Neuronal stem cell (in vitro differentiated cells): ENCODE measurements around the gene CCDC32.
"Not testable (repeated sequence)": the region's sequence is repeated elsewhere in the genome, so short reads cannot be mapped to it uniquely, and the experiment has no call there.

ENCODE experiments used
- DNase-seq: peaks from one replicate; pipeline ENCODE4 v3.0.0-alpha.2; 2013; ENCODE audit warnings: low spot score
- H2AFZ ChIP-seq: one replicate; pipeline ENCODE4 v1.6.1; 2013; ENCODE audit warnings: mild to moderate bottlenecking, low read length, inconsistent platforms
- H2AK5ac ChIP-seq: 2 replicates; pipeline ENCODE4 v1.6.1; 2013; ENCODE audit warnings: low read depth, mild to moderate bottlenecking, inconsistent platforms, low read length, moderate library complexity, mixed read lengths
- H2BK120ac ChIP-seq: 2 replicates; pipeline ENCODE4 v1.6.1; 2013; ENCODE audit warnings: low read depth, mild to moderate bottlenecking, inconsistent platforms, low read length, moderate library complexity, mixed read lengths
- H2BK12ac ChIP-seq: one replicate; pipeline ENCODE4 v1.6.1; 2013; ENCODE audit warnings: low read length, inconsistent platforms
- H2BK15ac ChIP-seq: 2 replicates; pipeline ENCODE4 v1.6.1; 2013; ENCODE audit warnings: mild to moderate bottlenecking, low read length, inconsistent platforms, mixed read lengths
- H2BK5ac ChIP-seq: one replicate; pipeline ENCODE4 v1.6.1; 2013; ENCODE audit warnings: inconsistent platforms, mild to moderate bottlenecking, low read length, moderate library complexity
- H3K14ac ChIP-seq: one replicate; pipeline ENCODE4 v1.6.1; 2013; ENCODE audit warnings: low read length, inconsistent platforms
- H3K18ac ChIP-seq: 2 replicates; pipeline ENCODE4 v1.6.1; 2013; ENCODE audit warnings: low read length, inconsistent platforms
- H3K23ac ChIP-seq: 2 replicates; pipeline ENCODE4 v1.6.1; 2013; ENCODE audit warnings: low read depth, mild to moderate bottlenecking, mixed read lengths, low read length, inconsistent platforms; ENCODE audit not compliant: poor library complexity
- H3K27ac ChIP-seq: replicated peaks from 3 replicates; pipeline ENCODE4 v1.5.1; 2013; ENCODE audit warnings: low read length, inconsistent platforms
- H3K27me3 ChIP-seq, 3 experiments: 2 replicates each; pipeline ENCODE4 v1.6.1; 2013; ENCODE audit warnings: low read length in 3 of 3, mild to moderate bottlenecking in 2 of 3, inconsistent platforms in 1 of 3, low read depth in 1 of 3, mixed read lengths in 1 of 3, moderate library complexity in 1 of 3; ENCODE audit not compliant: control insufficient read depth in 3 of 3, insufficient read depth in 3 of 3
- H3K36me3 ChIP-seq, 2 donors: replicated peaks in 1 of 2; 2 replicates each; pipeline ENCODE4 v1.6.1; 2013; ENCODE audit warnings: low read length in 2 of 2; ENCODE audit not compliant: control insufficient read depth in 2 of 2, insufficient read depth in 2 of 2
- H3K4ac ChIP-seq: 2 replicates; pipeline ENCODE4 v1.6.1; 2013; ENCODE audit warnings: inconsistent platforms, mild to moderate bottlenecking, low read length, moderate library complexity
- H3K4me1 ChIP-seq, 2 donors: 1 replicate in 1 of 2; 2 replicates in 1 of 2; pipeline ENCODE4 v1.6.1; 2013; ENCODE audit warnings: low read length in 2 of 2, low read depth in 1 of 2; ENCODE audit not compliant: control insufficient read depth in 2 of 2, insufficient read depth in 1 of 2
- H3K4me2 ChIP-seq: one replicate; pipeline ENCODE4 v1.6.1; 2013; ENCODE audit warnings: mild to moderate bottlenecking, low read length, inconsistent platforms; ENCODE audit not compliant: insufficient read depth, poor library complexity, severe bottlenecking
- H3K4me3 ChIP-seq, 2 donors: 2 replicates each; pipeline ENCODE4 v1.5.1; 2013; ENCODE audit warnings: low read length in 2 of 2, mild to moderate bottlenecking in 2 of 2, inconsistent platforms in 1 of 2, moderate library complexity in 1 of 2
- H3K79me1 ChIP-seq: one replicate; pipeline ENCODE4 v1.6.1; 2013; ENCODE audit warnings: low read depth, mild to moderate bottlenecking, inconsistent platforms, low read length, moderate library complexity
- H3K9ac ChIP-seq: one replicate; pipeline ENCODE4 v1.6.1; 2013; ENCODE audit warnings: mild to moderate bottlenecking, low read depth, low read length, inconsistent platforms; ENCODE audit not compliant: poor library complexity
- H3K9me3 ChIP-seq, 2 donors: replicated peaks in 1 of 2; 2 replicates each; pipeline versions ENCODE3 to v1.6.1; 2013; ENCODE audit warnings: low read length in 2 of 2, mild to moderate bottlenecking in 2 of 2, inconsistent platforms in 1 of 2, low read depth in 1 of 2, mixed read lengths in 1 of 2, moderate library complexity in 1 of 2; ENCODE audit not compliant: control insufficient read depth in 2 of 2, insufficient read depth in 1 of 2
- H4K8ac ChIP-seq: one replicate; pipeline ENCODE4 v1.6.1; 2013; ENCODE audit warnings: low read depth, mild to moderate bottlenecking, inconsistent platforms, low read length, moderate library complexity
- H4K91ac ChIP-seq: one replicate; pipeline ENCODE4 v1.6.1; 2013; ENCODE audit warnings: low read length, low read depth, mild to moderate bottlenecking, inconsistent platforms; ENCODE audit not compliant: poor library complexity
- WGBS, 2 donors: extraction: QIAGEN DNeasy Blood & Tissue Kit; methylation state at CpG; one replicate each; pipeline ENCODE4 v1.1.7; 2013; ENCODE audit warnings: missing lambda C conversion rate in 2 of 2, mixed read lengths in 1 of 2; ENCODE audit not compliant: insufficient read length in 2 of 2, insufficient replicate concordance in 1 of 2; ENCODE audit errors: extremely low coverage in 2 of 2; 5-methylcytosine and 5-hydroxymethylcytosine counted together

CCDC32 gene

GRCh38 chr15:40581796-40582195 lies 17.0 kb upstream of the CCDC32 start:
- not testable (repeated sequence) for H3K36me3 ChIP-seq, DNase-seq
- no CpG with 5 or more reads among the region's 2 CpGs for WGBS, 2 donors

GRCh38 chr15:40578892-40579291 lies 14.1 kb upstream of the CCDC32 start:
- Histone ChIP-seq H3K27ac (no peak overlapping the region), H4K8ac (no peak overlapping the region), H3K9ac (no peak overlapping the region), H3K14ac (no peak overlapping the region), H3K18ac (no peak overlapping the region), H3K4me3 (no peak overlapping the region), H3K36me3 (peaks cover 3 to 18% of the 10 kb centered on the region in 2 donors), H2BK5ac (no peak overlapping the region), H3K27me3 (no peaks in the 10 kb centered on the region), H3K9me3 (no peaks in the 10 kb centered on the region), H3K23ac (no peak overlapping the region), H3K79me1 (no peaks in the 10 kb centered on the region), H2AFZ (no peak overlapping the region), H2BK120ac (no peak overlapping the region), H2AK5ac (no peak overlapping the region), H3K4ac (no peak overlapping the region), H3K4me1 (no peaks in the 10 kb centered on the region), H2BK15ac (no peak overlapping the region), H3K4me2 (no peak overlapping the region), H2BK12ac (no peak overlapping the region), H4K91ac (no peak overlapping the region)
- DNase-seq, result no peak
- no CpG with 5 or more reads among the region's 4 CpGs for WGBS, 2 donors

More at GRCh38 chr15:40581796-40582195, 17.0 kb upstream of the CCDC32 start:
- H3K4me3 ChIP-seq, H3K4ac ChIP-seq, H2BK15ac ChIP-seq, H4K8ac ChIP-seq, H3K9me3 ChIP-seq, H3K9ac ChIP-seq, H3K23ac ChIP-seq, H4K91ac ChIP-seq, H3K14ac ChIP-seq, H2AFZ ChIP-seq, H3K27me3 ChIP-seq, H3K18ac ChIP-seq, H2BK12ac ChIP-seq, H2AK5ac ChIP-seq, H2BK120ac ChIP-seq, H3K4me1 ChIP-seq, H3K27ac ChIP-seq, H3K4me2 ChIP-seq, H3K79me1 ChIP-seq, H2BK5ac ChIP-seq: not testable (repeated sequence)

- DNase-seq, H3K4ac ChIP-seq, H2AK5ac ChIP-seq, H2AFZ ChIP-seq, H4K8ac ChIP-seq, H2BK15ac ChIP-seq, H2BK120ac ChIP-seq, H3K4me1 ChIP-seq, H2BK5ac ChIP-seq, H3K79me1 ChIP-seq, H3K4me2 ChIP-seq, H4K91ac ChIP-seq, H3K9ac ChIP-seq, H3K27ac ChIP-seq, H3K18ac ChIP-seq, H3K27me3 ChIP-seq, H3K23ac ChIP-seq, H3K14ac ChIP-seq, H3K4me3 ChIP-seq, H2BK12ac ChIP-seq, H3K9me3 ChIP-seq: not testable (repeated sequence)
- WGBS, 2 donors, result no CpG with 5 or more reads among the region's 5 CpGs
- peaks cover 10 to 33% of the 10 kb centered on the region in 2 donors for H3K36me3 ChIP-seq
Measured at GRCh38 chr15:40576914-40577313, 12.1 kb upstream of the CCDC32 start.

GRCh38 chr15:40575113-40575512 lies 10.3 kb upstream of the CCDC32 start:
- no peak overlapping the region for H2BK5ac ChIP-seq
- no peak overlapping the region for H2BK12ac ChIP-seq
- H3K27me3 ChIP-seq, result peaks cover 0 to 2% (median 0%) of the 10 kb centered on the region in 3 experiments
- peaks cover 2% of the 10 kb centered on the region for H3K79me1 ChIP-seq
- no peak overlapping the region for H2AFZ ChIP-seq
- H4K91ac ChIP-seq, result no peak overlapping the region
- H3K9me3 ChIP-seq, result no peaks in the 10 kb centered on the region
- no peak overlapping the region for H3K18ac ChIP-seq
- H2AK5ac ChIP-seq, result no peak overlapping the region
- no peak overlapping the region for H3K4me2 ChIP-seq
- H3K4me3 ChIP-seq, result no peak overlapping the region
- H3K23ac ChIP-seq, result no peak overlapping the region
- no peak overlapping the region for H2BK15ac ChIP-seq
- no peak overlapping the region for H2BK120ac ChIP-seq
- H3K14ac ChIP-seq, result no peak overlapping the region
- H4K8ac ChIP-seq, result no peak overlapping the region
- H3K36me3 ChIP-seq, result peaks cover 17 to 41% of the 10 kb centered on the region in 2 donors
- H3K27ac ChIP-seq, result no peak overlapping the region
- H3K4me1 ChIP-seq, result peaks cover 2 to 5% of the 10 kb centered on the region in 2 donors
- H3K4ac ChIP-seq, result no peak overlapping the region
- no peak for DNase-seq
- no peak overlapping the region for H3K9ac ChIP-seq
